Peyer's patch (tissue), 4 donors: ENCODE results near the gene TMIGD3.

Experiments
- CTCF ChIP-seq, 6 experiments: fragments of 450-650 bp in 4 of 6; fragments of 200-600 bp in 2 of 6; sonication (generic) in 1 of 6; IDR thresholded peaks; one replicate each; pipeline ENCODE4 v1.5.1; 2017 to 2019; ENCODE audit warnings: antibody characterized with exemption in 6 of 6, mild to moderate bottlenecking in 3 of 6, moderate library complexity in 1 of 6
- POLR2A ChIP-seq, 2 donors: fragments of 450-650 bp; IDR thresholded peaks; one replicate each; pipeline ENCODE4 v1.5.1; 2017; ENCODE audit warnings: antibody characterized with exemption in 2 of 2, mild to moderate bottlenecking in 2 of 2, moderate library complexity in 2 of 2

- TF ChIP-seq CTCF (IDR thresholded peaks at IDR 0.05) (no peak), POLR2A (IDR thresholded peaks at IDR 0.05) (no peak)
These were observed 7.9 kb upstream of the TMIGD3 start for GRCh38 chr1:111511370-111511769.
